CD8-positive, alpha-beta memory T cell (primary cell): ENCODE results near the gene PRR18. TPM values are rescaled to one million over a fixed set of nuclear protein-coding genes. Genes with fewer than 3 reads are reported as not detected.

ENCODE experiments used
- CTCF ChIA-PET: fragments of 350-600 bp; sonication (Branson Sonifier 250); formaldehyde crosslinking; loops from one replicate; lab custom pipeline; 2021; ENCODE audit warnings: antibody characterized with exemption; lab: Charles Lee
- POLR2A ChIA-PET: fragments of 350-600 bp; sonication (Branson Sonifier 250); formaldehyde crosslinking; loops from one replicate; lab custom pipeline; 2021; ENCODE audit warnings: antibody characterized with exemption; lab: Charles Lee
- DNase-seq, 5 donors: peaks; one replicate each; pipeline versions ENCODE4 v3.0.0 to v3.0.0-alpha.2; 2020 to 2022; ENCODE audit warnings: mixed read lengths in 1 of 5
- H3K27ac ChIP-seq: one replicate; pipeline ENCODE4 v1.7.0; 2013; ENCODE audit warnings: low read depth, mild to moderate bottlenecking, low read length, moderate library complexity
- H3K27me3 ChIP-seq: 2 replicates; pipeline ENCODE4 v1.7.0; 2013; ENCODE audit warnings: low read length, mild to moderate bottlenecking; ENCODE audit not compliant: insufficient read depth, poor library complexity, severe bottlenecking
- H3K36me3 ChIP-seq: 2 replicates; pipeline ENCODE4 v1.7.0; 2013; ENCODE audit warnings: mild to moderate bottlenecking, low read length, moderate library complexity; ENCODE audit not compliant: insufficient read depth
- H3K4me1 ChIP-seq: 2 replicates; pipeline ENCODE4 v1.7.0; 2013; ENCODE audit warnings: mild to moderate bottlenecking, low read length, moderate library complexity; ENCODE audit not compliant: insufficient read depth
- H3K4me3 ChIP-seq: 2 replicates; pipeline ENCODE4 v1.7.0; 2013; ENCODE audit warnings: mild to moderate bottlenecking, low read length
- H3K9me3 ChIP-seq: 2 replicates; pipeline ENCODE4 v1.7.0; 2013; ENCODE audit warnings: mild to moderate bottlenecking, low read length
- H3K27ac Mint-ChIP-seq, 8 donors: one replicate each; pipeline ENCODE4 v1.8.0; 2020 to 2021; ENCODE audit warnings: mixed read lengths in 8 of 8, mild to moderate bottlenecking in 6 of 8, inconsistent platforms in 3 of 8, moderate library complexity in 3 of 8
- H3K27me3 Mint-ChIP-seq, 2 donors: one replicate each; pipeline ENCODE4 v1.8.0; 2020 to 2021; ENCODE audit warnings: mixed read lengths in 2 of 2, mild to moderate bottlenecking in 1 of 2, moderate library complexity in 1 of 2
- H3K36me3 Mint-ChIP-seq, 3 donors: one replicate each; pipeline ENCODE4 v1.8.0; 2020 to 2021; ENCODE audit warnings: mixed read lengths in 3 of 3, inconsistent platforms in 1 of 3, mild to moderate bottlenecking in 1 of 3
- H3K4me1 Mint-ChIP-seq, 3 donors: one replicate each; pipeline ENCODE4 v1.8.0; 2020 to 2021; ENCODE audit warnings: mixed read lengths in 3 of 3, inconsistent platforms in 1 of 3, mild to moderate bottlenecking in 1 of 3
- H3K4me3 Mint-ChIP-seq, 7 donors: one replicate each; pipeline ENCODE4 v1.8.0; 2020 to 2021; ENCODE audit warnings: mixed read lengths in 7 of 7, mild to moderate bottlenecking in 6 of 7, moderate library complexity in 4 of 7, inconsistent platforms in 2 of 7
- H3K9me3 Mint-ChIP-seq, 5 donors: one replicate each; pipeline ENCODE4 v1.8.0; 2020 to 2022; ENCODE audit warnings: mixed read lengths in 5 of 5, mild to moderate bottlenecking in 3 of 5, moderate library complexity in 2 of 5, inconsistent platforms in 1 of 5
- polyA plus RNA-seq: library from polyadenylated mRNA; unstranded; fragments of 300-500 nt; fragmentation: Illumina TruSeq; gene quantifications from one replicate; pipeline ENCODE4 v1.2.3, GENCODE V29; 2021
- total RNA-seq, 2 experiments: library from RNA; stranded (reverse); gene quantifications; one replicate each; pipeline ENCODE4 v1.2.3, GENCODE V29; 2021

PRR18 gene
- total and polyA plus RNA-seq, 3 experiments from 2014 or later: 0.07 to 0.09 TPM; not detected in 1

DNA sequence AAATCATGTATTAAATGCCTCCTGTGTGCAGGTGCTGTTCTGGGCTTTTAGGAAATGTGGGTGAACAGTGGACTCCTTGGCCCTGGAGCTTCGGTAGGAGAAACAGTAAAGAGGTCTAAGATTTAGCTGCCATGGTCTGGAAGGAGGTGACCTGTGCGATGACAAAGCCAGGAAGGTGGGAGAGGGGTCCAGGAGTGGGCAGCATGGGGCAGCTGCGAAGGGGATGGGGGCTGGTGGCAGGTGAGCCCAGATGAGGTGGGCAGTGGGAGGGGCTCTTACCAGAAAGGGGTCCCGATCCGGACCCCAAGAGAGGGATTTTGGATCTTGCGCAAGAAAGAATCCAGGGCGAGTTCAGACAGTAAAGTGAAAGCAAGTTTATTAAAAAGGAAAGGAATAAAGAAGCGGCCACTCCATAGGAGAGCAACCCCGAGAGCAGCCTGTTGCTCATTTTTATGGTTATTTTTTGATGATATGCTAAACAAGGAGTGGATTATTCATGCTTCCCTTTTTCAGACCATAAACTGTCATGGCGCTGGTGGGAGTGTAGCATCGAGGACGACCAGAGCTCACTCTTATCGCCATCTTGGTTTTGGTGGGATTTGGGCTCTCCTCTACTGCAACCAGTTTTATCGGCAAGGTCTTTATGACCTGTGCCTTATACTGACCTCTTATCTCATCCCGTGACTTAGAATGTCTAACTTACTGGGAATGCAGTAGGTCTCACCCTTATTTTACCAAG, 38.7 kb downstream of the PRR18 start:
- H3K27me3 Mint-ChIP-seq: peaks cover 6 to 18% of the 10 kb centered on the region in 2 donors
- H3K27ac ChIP-seq: no peak overlapping the region
- ChIA-PET CTCF (interaction anchor here (1.2 to 1.5 kb wide), 2 partner anchors 112 to 130 kb away, joined by 3 to 4 read pairs; no protein-coding TSS in a partner anchor), POLR2A (no interaction called here)
- no peaks in the 10 kb centered on the region for H3K4me1 ChIP-seq
- H3K9me3 Mint-ChIP-seq: no peaks in the 10 kb centered on the region
- H3K27me3 ChIP-seq: no peaks in the 10 kb centered on the region
- no peaks in the 10 kb centered on the region for H3K36me3 ChIP-seq
- H3K36me3 Mint-ChIP-seq: no peaks in the 10 kb centered on the region
- no peak overlapping the region for H3K27ac Mint-ChIP-seq
- no peak overlapping the region for H3K4me3 ChIP-seq
- no peak overlapping the region for H3K4me3 Mint-ChIP-seq
- DNase-seq: no peak
- H3K9me3 ChIP-seq: no peaks in the 10 kb centered on the region
- H3K4me1 Mint-ChIP-seq: no peaks in the 10 kb centered on the region

- H3K36me3 Mint-ChIP-seq: no peaks in the 10 kb centered on the region
- no peaks in the 10 kb centered on the region for H3K9me3 ChIP-seq
- H3K4me3 Mint-ChIP-seq: no peak overlapping the region
- ChIA-PET POLR2A (no interaction called here), CTCF (interaction anchor here (1.5 kb wide), 1 partner anchor 132 kb away, joined by 4 read pairs; no protein-coding TSS in a partner anchor)
- H3K9me3 Mint-ChIP-seq: no peaks in the 10 kb centered on the region
- H3K4me1 ChIP-seq: no peaks in the 10 kb centered on the region
- H3K36me3 ChIP-seq: no peaks in the 10 kb centered on the region
- no peak for DNase-seq
- no peak overlapping the region for H3K27ac ChIP-seq
- H3K4me1 Mint-ChIP-seq: no peaks in the 10 kb centered on the region
- peaks cover 6 to 18% of the 10 kb centered on the region in 2 donors for H3K27me3 Mint-ChIP-seq
- H3K4me3 ChIP-seq: no peak overlapping the region
- H3K27ac Mint-ChIP-seq: peak overlapping the region in 1 of 8 donors; percentile 44
- no peaks in the 10 kb centered on the region for H3K27me3 ChIP-seq
Measured at GRCh38 chr6:166268431-166268830, 39.8 kb downstream of the PRR18 start.

- H3K4me1 ChIP-seq: no peaks in the 10 kb centered on the region
- DNase-seq: no peak
- Mint-ChIP-seq H3K36me3 (no peaks in the 10 kb centered on the region), H3K27me3 (peaks cover 6 to 18% of the 10 kb centered on the region in 2 donors), H3K9me3 (no peaks in the 10 kb centered on the region), H3K4me3 (no peak overlapping the region), H3K27ac (no peak overlapping the region), H3K4me1 (no peaks in the 10 kb centered on the region)
- POLR2A ChIA-PET: no interaction called here
- CTCF ChIA-PET: no interaction called here
- H3K9me3 ChIP-seq: no peaks in the 10 kb centered on the region
- no peak overlapping the region for H3K27ac ChIP-seq
- no peaks in the 10 kb centered on the region for H3K27me3 ChIP-seq
- no peaks in the 10 kb centered on the region for H3K36me3 ChIP-seq
- no peak overlapping the region for H3K4me3 ChIP-seq
Measured at GRCh38 chr6:166267526-166267925, 40.7 kb downstream of the PRR18 start.

GRCh38 chr6:166266336-166266735, 41.9 kb downstream of the PRR18 start:
- Mint-ChIP-seq H3K27ac (no peak overlapping the region), H3K4me3 (no peak overlapping the region), H3K4me1 (no peaks in the 10 kb centered on the region), H3K9me3 (no peaks in the 10 kb centered on the region), H3K36me3 (no peaks in the 10 kb centered on the region), H3K27me3 (peaks cover 4 to 18% of the 10 kb centered on the region in 2 donors)
- Histone ChIP-seq H3K4me3 (no peak overlapping the region), H3K4me1 (no peaks in the 10 kb centered on the region), H3K36me3 (no peaks in the 10 kb centered on the region), H3K9me3 (no peaks in the 10 kb centered on the region), H3K27me3 (no peaks in the 10 kb centered on the region), H3K27ac (no peak overlapping the region)
- DNase-seq: no peak
- ChIA-PET POLR2A (no interaction called here), CTCF (no interaction called here)

GRCh38 chr6:166262743-166263515, 45.3 kb downstream of the PRR18 start:
- Mint-ChIP-seq H3K4me3 (no peak overlapping the region), H3K36me3 (no peaks in the 10 kb centered on the region), H3K27me3 (peaks cover 7 to 13% of the 10 kb centered on the region in 2 donors), H3K27ac (peak overlapping the region in 1 of 8 donors; percentile 54), H3K9me3 (no peaks in the 10 kb centered on the region), H3K4me1 (peaks cover 15 to 26% (median 18%) of the 10 kb centered on the region in 3 donors)
- DNase-seq: no peak
- Histone ChIP-seq H3K27me3 (no peaks in the 10 kb centered on the region), H3K4me1 (peaks cover 23% of the 10 kb centered on the region), H3K36me3 (no peaks in the 10 kb centered on the region), H3K27ac (no peak overlapping the region), H3K9me3 (no peaks in the 10 kb centered on the region), H3K4me3 (no peak overlapping the region)
- CTCF ChIA-PET: no interaction called here
- POLR2A ChIA-PET: no interaction called here

DNA sequence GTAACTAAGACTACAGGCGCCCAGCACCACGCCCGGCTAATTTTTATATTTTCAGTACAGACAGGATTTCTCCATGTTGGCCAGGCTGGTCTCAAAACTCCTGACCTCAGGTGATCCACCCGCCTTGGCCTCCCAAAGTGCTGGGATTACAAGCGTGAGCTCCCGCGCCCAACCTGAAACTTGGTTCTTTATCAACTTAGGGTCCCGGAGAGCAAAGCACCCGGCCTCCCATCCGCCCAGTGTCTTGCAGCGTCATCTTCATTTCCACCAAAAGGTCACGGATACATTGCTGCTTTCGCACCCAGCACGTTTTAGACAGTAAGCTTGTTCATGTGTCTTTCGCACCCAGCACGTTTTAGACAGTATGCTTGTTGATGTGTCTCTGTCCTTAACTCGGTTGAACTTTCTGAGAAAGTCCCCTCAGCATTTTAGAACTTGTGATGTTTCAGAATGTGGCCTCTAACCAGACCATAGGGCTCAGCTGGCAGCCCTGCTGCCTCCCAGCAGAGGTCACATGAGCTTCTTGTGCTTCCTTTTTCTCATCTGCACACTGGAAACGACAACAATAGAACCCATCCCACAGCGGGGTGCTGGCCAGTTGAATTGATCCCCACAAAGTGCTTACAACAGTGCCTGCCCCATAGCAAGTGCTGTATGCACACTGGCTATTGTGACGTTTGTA, 48.8 kb downstream of the PRR18 start:
- Mint-ChIP-seq H3K4me1 (peaks cover 20 to 43% (median 20%) of the 10 kb centered on the region in 3 donors), H3K4me3 (peak overlapping the region in 5 of 7 donors; percentile 24 to 75 (median 69)), H3K27ac (peak overlapping the region in 6 of 8 donors; percentile 43 to 90 (median 84)), H3K9me3 (no peaks in the 10 kb centered on the region), H3K27me3 (peaks cover 19 to 28% of the 10 kb centered on the region in 2 donors), H3K36me3 (no peaks in the 10 kb centered on the region)
- no peak overlapping the region for H3K27ac ChIP-seq
- no peaks in the 10 kb centered on the region for H3K27me3 ChIP-seq
- no peak overlapping the region for H3K4me3 ChIP-seq
- POLR2A ChIA-PET: no interaction called here
- H3K9me3 ChIP-seq: no peaks in the 10 kb centered on the region
- H3K36me3 ChIP-seq: no peaks in the 10 kb centered on the region
- H3K4me1 ChIP-seq: peaks cover 26% of the 10 kb centered on the region
- CTCF ChIA-PET: no interaction called here
- no peak for DNase-seq

- Histone ChIP-seq H3K4me3 (no peak overlapping the region), H3K9me3 (no peaks in the 10 kb centered on the region), H3K27ac (no peak overlapping the region), H3K36me3 (no peaks in the 10 kb centered on the region), H3K27me3 (no peaks in the 10 kb centered on the region), H3K4me1 (peaks cover 28% of the 10 kb centered on the region)
- peaks cover 22 to 45% (median 22%) of the 10 kb centered on the region in 3 donors for H3K4me1 Mint-ChIP-seq
- peak overlapping the region in 6 of 8 donors; percentile 43 to 90 (median 84) for H3K27ac Mint-ChIP-seq
- peak overlapping the region in 6 of 7 donors; percentile 23 to 75 (median 52) for H3K4me3 Mint-ChIP-seq
- POLR2A ChIA-PET: no interaction called here
- H3K36me3 Mint-ChIP-seq: no peaks in the 10 kb centered on the region
- H3K27me3 Mint-ChIP-seq: peaks cover 20 to 34% of the 10 kb centered on the region in 2 donors
- DNase-seq: peak in 2 of 5 donors; percentile 15 to 37
- CTCF ChIA-PET: no interaction called here
- H3K9me3 Mint-ChIP-seq: no peaks in the 10 kb centered on the region
Measured at GRCh38 chr6:166258854-166259276, 49.3 kb downstream of the PRR18 start.
